Putamen (tissue), 1 donor: ENCODE data around the gene CRABP1.
A peak's percentile ranks its signal among the peaks of the same experiment; 100 is the strongest.

ENCODE experiments used
- DNase-seq: peaks from one replicate; pipeline ENCODE4 v3.0.0-alpha.2; 2016; ENCODE audit warnings: low spot score

CRABP1 gene

DNA sequence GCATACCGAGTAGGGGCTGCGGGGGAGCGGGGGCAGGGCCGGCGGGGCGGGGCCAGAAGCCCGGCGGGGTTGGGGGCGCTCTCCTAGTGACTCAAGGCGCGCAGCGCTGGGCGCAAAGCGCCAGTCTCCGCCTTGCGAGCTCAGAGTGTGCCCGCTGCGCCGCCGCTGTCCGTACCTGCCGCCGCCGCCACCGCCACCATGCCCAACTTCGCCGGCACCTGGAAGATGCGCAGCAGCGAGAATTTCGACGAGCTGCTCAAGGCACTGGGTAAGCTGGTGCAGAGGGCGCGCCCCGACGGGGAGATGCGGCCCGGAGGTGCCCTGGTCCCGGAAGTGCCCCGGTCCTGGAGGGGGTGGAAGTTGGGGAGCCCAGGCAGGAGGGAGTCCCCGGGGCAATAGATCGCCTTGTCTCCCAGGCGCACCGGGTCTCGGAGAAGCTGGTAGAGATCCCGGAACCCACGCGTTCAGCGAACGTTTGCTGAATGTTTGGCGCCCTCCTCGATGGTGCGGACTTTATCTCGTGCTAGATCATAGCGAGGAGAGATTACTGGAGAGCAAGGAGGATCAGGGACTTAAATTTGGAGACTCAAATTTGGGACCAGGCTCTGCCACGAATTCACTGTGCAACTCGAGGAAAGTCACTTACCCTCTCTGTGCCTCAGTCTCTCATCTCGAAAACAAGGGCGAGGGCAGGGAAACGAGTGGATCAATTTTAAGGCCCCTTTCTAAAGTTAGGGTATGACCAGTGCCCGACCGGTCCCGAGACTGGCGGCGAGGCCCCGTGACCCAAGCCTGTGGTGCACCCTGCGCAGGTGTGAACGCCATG, at the start of gene CRABP1:
Gene CRABP1, plus strand, starts transcription at position 123 of the 826 bp plus-strand sequence. Its CDS starts 76 bp downstream, at position 199.
- DNase-seq = no peak

DNA sequence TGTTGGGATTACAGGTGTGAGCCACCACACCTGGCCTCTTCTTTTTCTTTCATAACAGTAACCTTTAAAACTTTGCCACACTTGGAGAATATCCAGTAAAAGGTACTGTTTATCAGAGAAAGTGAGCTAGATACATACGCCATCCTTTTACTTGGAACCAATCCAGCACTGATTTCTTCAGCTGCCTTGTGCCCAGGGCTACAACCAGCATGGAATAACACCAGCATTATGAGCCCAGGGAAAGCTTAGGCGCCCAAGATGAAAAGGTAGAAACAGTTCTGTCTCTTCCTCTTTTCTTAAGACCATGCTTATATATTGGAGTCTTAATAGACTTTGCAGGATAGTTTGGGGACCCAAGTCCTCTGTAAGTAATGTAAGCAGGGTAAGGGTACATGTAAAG, 49.1 kb upstream of the CRABP1 start:
- no peak for DNase-seq

GRCh38 chr15:78291698-78292097, 48.5 kb upstream of the CRABP1 start:
- no peak for DNase-seq

GRCh38 chr15:78292219-78292618, 47.9 kb upstream of the CRABP1 start:
- no peak for DNase-seq

DNA sequence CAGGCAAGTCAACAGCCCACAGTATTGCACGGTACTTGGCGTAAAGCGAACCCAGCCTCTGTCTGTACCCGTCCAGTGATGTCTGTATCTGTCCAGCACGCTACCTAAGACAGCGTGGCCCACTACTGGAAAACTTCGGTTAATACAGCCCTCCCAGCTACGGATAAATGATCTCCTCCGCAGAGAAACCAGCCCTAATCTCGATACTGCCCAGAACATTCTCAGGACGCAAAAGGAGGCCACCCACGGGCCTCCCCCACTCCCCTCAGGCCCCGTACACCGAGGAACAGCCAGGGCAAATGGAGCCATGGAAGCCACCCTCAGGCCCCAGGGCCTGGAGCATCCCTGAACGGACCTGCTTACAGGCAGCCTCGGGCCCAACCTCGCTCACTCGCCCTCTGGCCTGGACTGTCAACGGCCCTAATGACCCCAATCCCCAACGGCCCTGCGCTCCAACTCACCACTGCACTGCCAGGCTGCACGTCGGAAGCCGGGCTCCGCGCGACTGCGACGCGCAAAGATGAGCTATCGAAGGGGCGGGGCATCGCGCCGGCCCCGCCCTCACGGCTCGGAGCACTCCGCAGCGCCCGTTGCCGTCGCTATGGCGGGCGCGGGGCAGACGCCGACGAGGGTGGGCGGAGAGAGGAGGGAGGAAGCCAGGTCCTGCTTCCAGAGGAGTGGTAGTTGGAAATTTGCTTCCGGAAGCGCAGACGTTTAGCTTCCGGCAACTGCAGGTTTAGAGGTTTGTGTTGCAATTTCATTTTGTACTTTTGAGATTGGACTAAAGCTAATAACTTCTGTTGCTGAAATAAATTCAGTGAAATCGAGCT, 40.8 kb upstream of the CRABP1 start, which contains the start of gene SKIC8:
Gene SKIC8, minus strand, starts transcription at position 509 of the 830 bp plus-strand sequence. CDS start 3,923 bp downstream, outside the sequence.
- DNase-seq = peak; percentile 93

GRCh38 chr15:78301326-78301725, 38.8 kb upstream of the CRABP1 start:
- DNase-seq = no peak

GRCh38 chr15:78301828-78302227, 38.3 kb upstream of the CRABP1 start:
- DNase-seq = no peak

DNA sequence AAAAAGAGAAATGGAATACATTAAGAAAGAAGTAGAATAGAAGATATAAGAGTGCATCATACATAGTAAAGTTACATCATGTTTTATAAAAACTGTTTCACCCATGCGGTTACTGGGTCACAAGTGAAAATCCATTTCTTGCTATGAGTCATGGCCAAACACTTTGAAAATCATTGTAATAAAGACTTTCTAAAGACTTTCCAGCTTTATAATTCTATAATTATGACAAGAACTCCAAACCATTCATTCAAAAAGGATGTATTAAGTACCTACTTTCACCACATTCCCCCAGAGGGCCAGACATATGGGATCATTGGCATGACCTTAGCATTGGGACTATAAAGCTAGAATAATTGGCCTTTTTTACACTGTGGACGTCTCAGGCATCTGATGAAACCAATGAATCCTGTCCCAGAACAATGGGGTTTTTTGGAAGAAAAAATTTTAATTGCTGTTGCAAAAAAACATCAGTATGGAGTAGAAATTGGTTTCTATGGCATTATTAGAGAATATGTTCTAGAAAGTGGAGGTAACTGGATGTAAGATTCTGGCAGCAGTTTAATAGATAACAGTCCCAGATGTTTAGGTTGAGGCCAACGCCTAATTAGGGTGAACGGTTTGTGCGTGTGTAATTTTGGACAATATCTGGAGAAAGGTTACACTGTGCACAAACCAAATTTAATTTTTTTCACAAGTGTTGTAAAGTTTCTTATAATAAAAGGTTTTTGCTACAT, 37.4 kb upstream of the CRABP1 start:
- no peak for DNase-seq

GRCh38 chr15:78304216-78305066, 35.7 kb upstream of the CRABP1 start:
- no peak for DNase-seq

DNA sequence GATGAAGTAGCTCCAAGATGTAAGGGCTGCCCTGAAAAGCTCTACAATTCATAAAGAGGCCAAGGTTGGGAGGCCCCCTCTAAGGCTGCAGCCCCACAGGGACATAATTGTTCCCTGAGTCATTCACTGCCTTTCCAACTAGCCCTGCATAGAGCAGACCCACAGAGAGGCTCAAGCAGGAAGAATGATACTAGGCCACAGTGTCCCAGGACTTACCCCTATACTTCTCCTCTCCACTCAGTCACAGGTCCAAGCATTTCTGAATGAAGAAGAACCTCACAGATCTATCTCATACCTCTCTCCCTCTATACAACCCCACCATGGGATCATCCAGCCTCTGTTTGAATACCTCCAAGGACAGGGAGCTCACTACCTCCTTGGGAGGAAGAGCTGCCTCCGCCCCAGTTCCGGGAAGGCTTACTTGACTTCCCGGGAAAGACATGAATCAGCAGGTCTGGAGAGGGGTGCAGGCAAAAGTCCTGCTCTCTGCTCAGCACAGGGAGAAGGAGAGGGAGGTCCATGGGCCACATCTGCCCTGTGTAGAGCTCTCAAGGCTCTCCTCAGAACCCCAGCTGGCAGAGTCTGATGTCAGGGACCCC, 33.9 kb upstream of the CRABP1 start:
- DNase-seq = no peak

DNA sequence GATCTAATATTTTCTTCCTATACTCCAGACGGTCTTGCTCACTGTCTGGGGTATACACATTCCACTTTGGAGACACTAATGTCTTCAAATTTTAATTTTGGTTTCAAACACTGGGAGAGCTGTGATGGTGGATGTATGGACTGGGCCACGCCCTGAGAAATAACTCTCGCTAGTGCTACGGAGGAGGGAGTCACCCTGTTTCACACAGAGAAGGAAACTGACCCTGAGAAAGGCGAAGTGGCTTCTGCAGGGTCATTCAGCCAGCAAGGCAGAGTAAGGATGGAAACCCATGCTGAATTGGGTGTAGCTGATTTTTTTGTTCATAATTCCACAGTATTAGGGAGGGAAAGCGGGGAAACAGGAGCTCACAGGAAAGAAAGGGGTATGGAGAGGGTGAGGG, 32.2 kb upstream of the CRABP1 start:
- DNase-seq = no peak

- peak; percentile 45 for DNase-seq
These were observed 31.6 kb upstream of the CRABP1 start for GRCh38 chr15:78308422-78309032.

DNA sequence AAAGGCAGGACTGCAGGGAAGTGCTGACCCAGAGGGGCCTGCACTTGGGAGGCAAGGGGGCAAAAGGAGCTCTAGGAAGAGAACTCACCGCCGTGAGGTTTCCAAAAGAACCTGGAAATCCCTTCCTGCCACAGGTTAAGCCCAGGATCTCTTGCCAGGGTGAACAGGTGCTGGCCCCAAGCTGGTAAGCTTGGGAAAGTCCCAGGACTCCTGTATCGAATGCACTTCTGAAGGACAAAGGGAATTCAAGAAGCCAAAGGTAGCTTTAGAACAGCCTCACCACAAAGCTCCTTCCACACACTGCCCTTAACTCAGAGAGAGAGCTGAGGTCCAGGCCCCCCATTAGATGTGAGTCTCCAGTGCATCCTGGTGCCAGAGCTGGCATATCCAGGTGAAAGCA, 28.9 kb upstream of the CRABP1 start:
- DNase-seq = no peak

DNA sequence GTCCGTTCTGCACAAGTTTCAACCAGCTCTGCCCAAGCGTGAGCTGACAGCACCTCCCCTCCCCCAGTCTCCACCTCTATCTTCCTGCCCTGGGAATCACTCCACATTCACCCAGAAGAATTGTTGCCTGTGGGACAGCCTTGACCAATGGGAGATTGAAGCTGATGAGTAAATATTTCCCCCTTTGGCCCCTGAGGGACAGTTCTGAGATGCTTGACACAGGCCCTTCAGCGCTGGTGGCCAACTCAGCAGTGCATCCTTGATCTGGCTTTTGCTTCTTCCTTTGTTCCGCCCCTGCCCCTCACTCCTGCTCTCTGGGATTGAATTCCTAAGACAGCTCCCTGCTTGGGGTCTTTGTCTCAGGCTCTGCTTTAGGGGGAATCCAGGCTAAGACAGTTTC, 27.6 kb upstream of the CRABP1 start:
- DNase-seq = no peak

- no peak for DNase-seq
These were observed 27.2 kb upstream of the CRABP1 start for GRCh38 chr15:78312957-78313356.

DNA sequence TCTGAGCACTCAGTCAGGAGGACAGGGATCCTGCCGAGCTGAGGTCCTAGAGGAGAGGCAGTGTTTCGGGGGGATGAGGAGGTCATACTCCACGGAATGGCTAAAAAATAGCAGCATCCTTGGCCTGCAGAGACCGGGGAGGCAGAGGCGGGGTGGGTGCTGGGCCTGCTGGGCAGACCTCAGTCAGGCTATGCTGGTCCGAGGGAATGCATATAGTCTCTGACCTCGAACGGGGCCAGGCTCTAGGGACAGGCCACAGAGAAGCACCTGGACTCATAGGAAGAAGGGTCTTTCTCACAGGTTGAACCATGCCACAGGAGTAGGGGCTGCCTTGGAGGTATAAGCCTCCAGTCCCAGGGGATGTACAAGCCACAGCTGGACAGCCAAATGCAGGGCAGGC, 26.8 kb upstream of the CRABP1 start:
- DNase-seq = no peak

- no peak for DNase-seq
These were observed 26.0 kb upstream of the CRABP1 start for GRCh38 chr15:78314181-78314581.

- no peak for DNase-seq
These were observed 24.4 kb upstream of the CRABP1 start for GRCh38 chr15:78315686-78316282.

DNA sequence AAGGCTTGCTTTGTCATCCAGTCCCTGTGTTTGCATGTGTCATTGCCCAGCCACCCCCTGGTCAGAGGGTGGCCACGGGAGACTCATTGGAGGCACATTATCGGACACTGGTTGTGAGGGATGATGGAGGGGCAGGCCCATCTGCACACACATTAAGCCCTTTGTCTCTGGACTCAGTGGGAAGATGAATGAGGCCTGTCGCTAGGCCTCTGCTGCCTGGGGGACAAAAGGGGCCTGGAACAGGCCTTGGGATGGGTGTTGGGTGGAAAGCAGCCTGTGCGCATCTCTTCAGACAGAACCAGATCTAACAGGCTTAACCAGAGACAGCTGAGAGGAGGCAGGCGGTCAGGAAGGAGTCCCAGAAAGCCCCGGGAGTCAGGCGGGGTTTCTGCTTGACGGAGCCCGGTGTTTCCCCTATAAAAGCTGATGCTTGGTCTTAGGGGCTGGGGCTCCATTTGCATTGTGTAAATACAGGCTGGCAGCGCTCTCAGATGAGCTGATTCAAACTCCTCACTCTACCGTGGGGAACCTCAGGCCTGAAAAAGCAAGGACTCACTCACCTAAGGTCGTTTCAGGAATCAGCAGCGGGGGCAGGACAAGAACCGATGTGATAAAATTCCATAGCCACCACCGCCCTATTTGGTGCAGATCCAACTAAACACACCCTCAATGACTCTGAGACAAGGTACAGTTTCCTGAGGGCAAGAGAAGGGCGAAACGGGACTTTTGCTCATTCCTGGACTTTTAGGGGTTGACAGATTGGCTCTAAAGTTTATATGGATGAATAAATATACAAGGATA, 23.7 kb upstream of the CRABP1 start:
- peak; percentile 84 for DNase-seq
